Measurements from ENCODE around the gene COPS2.
"Not testable (repeated sequence)": the region's sequence is repeated elsewhere in the genome, so short reads cannot be mapped to it uniquely, and the experiment has no call there.

Gene COPS2

GRCh38 chr15:49103002-49103401 is 52.4 kb downstream of the COPS2 start:
- DNase-seq (ENCODE audit: low spot score), result no peak

- peak; percentile 5 for DNase-seq (ENCODE audit: low spot score)
Measured at GRCh38 chr15:49101536-49101935, 53.9 kb downstream of the COPS2 start.

GRCh38 chr15:49096090-49096750 is 59.2 kb downstream of the COPS2 start:
- DNase-seq (ENCODE audit: low spot score), result no peak

- DNase-seq (ENCODE audit: low spot score), result no peak
Measured at GRCh38 chr15:49094923-49095322, 60.5 kb downstream of the COPS2 start.

- DNase-seq (ENCODE audit: low spot score), result peak; percentile 5
Measured at GRCh38 chr15:49093252-49094105, 61.9 kb downstream of the COPS2 start.

DNA sequence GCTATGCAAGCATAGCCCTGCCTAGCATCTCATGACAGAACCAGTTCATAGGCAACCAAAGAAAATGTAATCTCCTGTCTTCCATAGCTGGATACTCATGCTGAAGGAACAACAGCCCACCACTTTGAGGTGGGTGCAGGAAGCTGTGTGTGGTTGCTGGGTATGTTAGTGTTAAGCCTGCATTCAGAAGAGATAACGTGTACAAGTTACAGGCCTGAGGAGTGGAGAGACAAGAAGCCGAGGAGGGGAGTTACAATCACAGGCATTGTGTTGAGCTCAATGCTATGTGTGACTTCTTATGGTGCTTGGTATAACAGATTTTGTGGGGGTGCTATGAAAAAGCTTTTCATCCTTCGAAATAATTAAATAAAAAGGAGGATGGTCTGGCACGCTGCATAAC is 66.4 kb downstream of the COPS2 start:
- peak; percentile 6 for DNase-seq (ENCODE audit: low spot score)

DNA sequence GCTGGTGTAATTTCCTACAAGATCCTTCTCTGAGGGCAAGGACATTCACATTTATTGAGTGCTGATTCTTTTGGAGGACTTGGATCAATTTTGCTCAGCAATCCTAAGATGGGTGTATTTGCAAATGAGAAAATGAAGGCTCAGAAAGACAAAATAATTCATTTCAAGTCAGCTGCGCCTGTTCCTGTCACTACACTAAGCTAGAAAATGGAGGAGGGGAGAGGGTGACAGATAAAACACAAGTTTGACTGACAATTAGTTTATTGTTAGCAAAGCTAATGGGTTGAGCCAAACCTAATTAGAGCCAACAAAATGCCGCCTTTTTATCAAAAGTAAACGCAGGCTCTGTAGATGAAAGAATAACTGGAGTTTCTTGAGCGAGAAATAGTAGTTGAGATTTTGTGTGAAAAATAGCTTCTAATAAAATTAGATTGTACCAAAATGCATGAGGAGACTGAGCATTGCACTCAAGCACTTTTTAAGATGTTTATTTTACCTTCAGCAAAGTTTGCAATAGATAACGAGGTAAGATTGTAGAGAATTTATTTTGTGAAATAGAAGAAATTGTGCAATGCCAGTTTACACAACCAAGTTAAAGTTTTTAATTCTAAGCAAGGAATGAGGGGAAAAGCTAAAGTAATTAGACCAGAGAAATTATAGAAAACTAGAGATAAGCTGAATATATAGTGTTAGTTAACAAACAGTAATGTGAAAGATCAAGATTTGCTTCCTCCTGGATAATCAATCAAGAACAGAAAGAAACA is 69.5 kb downstream of the COPS2 start:
- DNase-seq (ENCODE audit: low spot score), result no peak

DNA sequence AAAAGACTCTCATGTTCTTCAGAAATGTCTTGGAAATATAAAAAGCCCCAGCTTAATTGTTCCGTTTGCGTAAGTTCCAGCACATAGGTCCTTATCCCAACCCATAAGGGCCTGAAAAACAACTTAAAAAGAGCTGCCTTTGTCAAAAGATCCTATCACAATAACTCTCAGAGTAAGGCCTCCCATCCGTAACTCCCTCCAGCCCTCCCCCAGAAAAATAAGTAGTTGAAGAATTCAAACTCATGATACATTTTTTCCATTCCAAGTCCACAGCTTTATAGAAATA is 71.2 kb downstream of the COPS2 start:
- DNase-seq (ENCODE audit: low spot score), result no peak

- DNase-seq (ENCODE audit: low spot score), result no peak
Measured at GRCh38 chr15:49083401-49084284, 71.8 kb downstream of the COPS2 start.

DNA sequence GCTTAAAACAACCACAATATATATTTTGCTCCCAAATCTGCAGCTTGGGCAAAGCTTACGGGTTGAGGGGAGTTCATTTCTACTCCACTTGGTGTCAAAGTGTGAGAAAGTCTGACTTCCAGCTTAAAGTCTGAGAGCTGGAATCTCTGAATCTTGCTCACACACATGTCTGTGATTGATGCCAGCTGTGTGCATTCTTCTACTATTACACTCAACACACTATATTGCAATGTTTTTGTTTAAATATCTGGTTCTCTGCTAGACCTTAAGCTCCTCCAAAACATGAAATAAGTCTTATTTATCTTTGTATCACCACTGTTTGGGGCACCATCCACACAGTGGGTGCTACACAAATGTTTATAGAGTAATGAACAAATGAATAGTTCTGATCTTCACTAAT is 72.4 kb downstream of the COPS2 start:
- DNase-seq (ENCODE audit: low spot score), result no peak

DNA sequence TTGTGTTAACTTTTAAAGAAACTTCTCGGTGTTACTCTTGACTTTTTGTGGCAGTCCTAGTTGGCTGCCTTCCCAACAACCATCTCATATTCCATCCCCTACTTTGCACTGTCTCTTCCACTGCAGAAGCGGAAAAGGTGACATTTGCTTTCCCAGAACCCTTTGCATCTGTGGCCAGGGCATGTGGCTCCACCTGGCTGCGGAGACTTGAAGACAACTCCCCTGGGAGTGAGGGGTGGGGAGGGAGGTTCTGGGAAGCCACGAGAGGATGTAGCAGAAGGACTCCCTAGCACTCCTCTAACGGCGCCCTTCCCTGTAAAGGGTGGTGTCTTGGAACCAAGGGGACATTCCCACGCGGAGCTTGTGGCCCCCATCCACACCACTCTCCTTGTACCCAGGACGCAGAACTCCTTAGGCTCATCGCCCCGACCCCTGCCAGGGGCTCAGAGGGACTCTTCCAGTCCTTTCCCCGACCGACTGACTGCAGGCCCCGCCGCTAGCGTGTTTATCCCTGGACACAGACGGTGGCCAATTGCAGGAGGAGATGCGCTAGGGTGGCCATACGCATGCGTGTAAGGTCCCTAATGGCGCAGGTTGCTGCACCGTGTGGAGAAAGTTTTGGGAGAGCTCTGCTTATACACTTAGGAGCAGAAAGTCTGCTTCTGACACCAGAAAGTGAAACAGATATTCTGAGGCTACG is 75.9 kb downstream of the COPS2 start:
- DNase-seq (ENCODE audit: low spot score), result no peak

GRCh38 chr15:49075881-49076280 is 79.5 kb downstream of the COPS2 start:
- no peak for DNase-seq (ENCODE audit: low spot score)

GRCh38 chr15:49074589-49075287 is 80.7 kb downstream of the COPS2 start:
- not testable (repeated sequence) for DNase-seq (ENCODE audit: low spot score)

Data from COLO829 (cell line).